OCI-LY1 (cell line): ENCODE results near the gene CEP78.

Experiments
- CTCF ChIP-seq: fragments of 200-600 bp; sonication (generic), shearing (Covaris generic); IDR thresholded peaks from 2 replicates; pipeline ENCODE4 v1.5.1; 2017; ENCODE audit warnings: mild to moderate bottlenecking, antibody characterized with exemption, low read length, moderate library complexity, mixed read lengths
- EZH2 ChIP-seq: fragments of 200-600 bp; sonication (generic), shearing (Covaris generic); IDR thresholded peaks from 2 replicates; pipeline ENCODE4 v1.8.0; 2017; ENCODE audit warnings: borderline replicate concordance, mixed run types, mild to moderate bottlenecking, antibody characterized with exemption, low read length, moderate library complexity, mixed read lengths

DNA sequence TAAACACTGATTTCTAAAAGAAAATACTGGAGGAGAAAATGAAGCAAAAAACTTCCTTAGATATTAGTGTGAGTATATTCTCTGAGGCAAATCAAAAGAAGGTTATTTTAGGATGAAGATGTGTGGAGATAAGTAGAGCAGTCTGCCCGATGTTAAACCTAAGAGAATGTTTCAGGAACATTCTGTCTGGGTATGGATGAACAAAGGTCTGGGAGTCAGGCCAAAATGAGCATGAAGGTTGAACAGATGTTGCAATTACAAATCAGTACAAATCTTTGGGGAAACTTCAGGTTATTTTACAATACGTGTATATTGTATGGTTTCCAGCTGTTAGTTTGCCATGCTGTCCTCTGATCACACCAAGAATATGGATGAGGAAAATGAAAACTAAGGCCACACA is 14.4 kb upstream of the CEP78 start:
- TF ChIP-seq EZH2 (no peak), CTCF (no peak)
